HepG2 (cell line): ENCODE results near the gene ATP2B2. TPM values are rescaled to one million over a fixed set of nuclear protein-coding genes. Genes with fewer than 3 reads are reported as not detected.

Experiments
- ATAC-seq: fragments of 200-7000 bp; cut with Tn5 transposase; 3 replicates; pipeline ENCODE4 v1.9.1; 2020; ENCODE audit warnings: mild to moderate bottlenecking, moderate library complexity
- BruUV-seq: library from RNA; stranded (reverse); fragments of 400-500 nt; replicated peaks from 2 replicates; lab custom pipeline; 2021; lab: Mats Ljungman, UMichigan
- CTCF ChIA-PET: fragments of 300-600 bp; formaldehyde crosslinking; extraction: SDS; loops from one replicate; lab custom pipeline; 2021; ENCODE audit warnings: low total read pairs, inconsistent platforms, low intra/inter-chr PET ratio; lab: Yijun Ruan, JAX
- POLR2A ChIA-PET: fragments of 350-600 bp; sonication (Branson Sonifier 250); formaldehyde crosslinking; loops from one replicate; lab custom pipeline; 2020; ENCODE audit warnings: antibody characterized with exemption, inconsistent platforms; lab: Yijun Ruan, JAX
- DNase-seq: peaks from one replicate; pipeline ENCODE4 v3.0.0-alpha.2; 2015; ENCODE audit warnings: low spot score
- FAIRE-seq: peaks from 3 replicates; lab custom pipeline; 2011; peaks lifted over from hg19 to GRCh38; lab: Jason Lieb, UNC
- H2AFZ ChIP-seq: one replicate; pipeline ENCODE4 v1.6.1; 2011; ENCODE audit warnings: low read length, inconsistent platforms
- H3K27ac ChIP-seq: fragments of 300-600 bp; 3 replicates; pipeline ENCODE4 v1.8.0; 2011; ENCODE audit warnings: mixed run types, mild to moderate bottlenecking, mixed read lengths, low read length, inconsistent platforms; ENCODE audit not compliant: insufficient read depth; ENCODE audit errors: extremely low read length
- H3K27me3 ChIP-seq, 2 experiments: fragments of 200-600 bp in 1 of 2; 2 replicates in 1 of 2; 3 replicates in 1 of 2; pipeline versions ENCODE4 v1.6.0 to v1.8.0; 2011; ENCODE audit warnings: low read length in 2 of 2, mild to moderate bottlenecking in 2 of 2, moderate library complexity in 2 of 2, inconsistent platforms in 1 of 2; ENCODE audit not compliant: insufficient read depth in 2 of 2, control insufficient read depth in 1 of 2
- H3K36me3 ChIP-seq, 2 experiments: fragments of 200-600 bp in 1 of 2; replicated peaks in 1 of 2; 2 replicates in 1 of 2; 3 replicates in 1 of 2; pipeline versions ENCODE4 v1.5.1 to v1.8.0; 2011; ENCODE audit warnings: low read length in 2 of 2, inconsistent platforms in 1 of 2; ENCODE audit not compliant: insufficient read depth in 2 of 2, control insufficient read depth in 1 of 2
- H3K4me1 ChIP-seq: 2 replicates; pipeline ENCODE4 v1.5.1; 2012; ENCODE audit warnings: low read length, inconsistent platforms; ENCODE audit not compliant: insufficient read depth
- H3K4me2 ChIP-seq: 2 replicates; pipeline ENCODE4 v1.6.0; 2011; ENCODE audit warnings: low read depth, low read length, inconsistent platforms
- H3K4me3 ChIP-seq, 3 experiments: fragments of 200-600 bp in 1 of 3; sonication (generic), shearing (Covaris generic) in 1 of 3; replicated peaks in 1 of 3; 2 replicates each; pipeline ENCODE4 v1.5.1; 2011 to 2016; ENCODE audit warnings: low read length in 3 of 3, inconsistent platforms in 2 of 3, low read depth in 2 of 3, mild to moderate bottlenecking in 2 of 3, control low read depth in 1 of 3, mixed read lengths in 1 of 3; ENCODE audit not compliant: insufficient read depth in 1 of 3
- H3K79me2 ChIP-seq: one replicate; pipeline ENCODE4 v1.6.1; 2011; ENCODE audit warnings: low read length, inconsistent platforms; ENCODE audit not compliant: insufficient read depth
- H3K9ac ChIP-seq: 2 replicates; pipeline ENCODE4 v1.6.0; 2011; ENCODE audit warnings: mild to moderate bottlenecking, low read depth, low read length, inconsistent platforms; ENCODE audit not compliant: insufficient read depth
- H3K9me3 ChIP-seq: 2 replicates; pipeline ENCODE4 v1.5.1; 2012; ENCODE audit warnings: mild to moderate bottlenecking, low read length
- H4K20me1 ChIP-seq: 2 replicates; pipeline ENCODE4 v1.6.0; 2011; ENCODE audit warnings: inconsistent platforms, mild to moderate bottlenecking, low read length, moderate library complexity; ENCODE audit not compliant: insufficient read depth
- CHCHD3 ChIP-seq: sonication (generic); formaldehyde crosslinking; IDR thresholded peaks from 2 replicates; pipeline ENCODE4 v1.8.0; 2022; ENCODE audit warnings: mild to moderate bottlenecking, missing genetic modification reagents, moderate library complexity
- FOXA3 ChIP-seq: IDR thresholded peaks from 2 replicates; pipeline ENCODE4 v1.6.1; 2016; ENCODE audit warnings: missing genetic modification reagents, missing compliant biosample characterization
- FOXM1 ChIP-seq: sonication (generic); formaldehyde crosslinking; IDR thresholded peaks from 2 replicates; pipeline ENCODE4 v1.5.0; 2020; ENCODE audit warnings: missing genetic modification reagents
- JUN ChIP-seq: sonication (generic); formaldehyde crosslinking; IDR thresholded peaks from 2 replicates; pipeline ENCODE4 v1.4.0; 2020; ENCODE audit warnings: mild to moderate bottlenecking, missing genetic modification reagents
- MAF1 ChIP-seq: sonication (generic); formaldehyde crosslinking; IDR thresholded peaks from 2 replicates; pipeline ENCODE4 v1.5.0; 2020; ENCODE audit warnings: missing genetic modification reagents, borderline replicate concordance
- POLR2A ChIP-seq, 2 experiments: IDR thresholded peaks; 2 replicates each; pipeline ENCODE4 v1.6.1; 2011; ENCODE audit warnings: low read depth in 2 of 2, low read length in 2 of 2, mild to moderate bottlenecking in 1 of 2, moderate library complexity in 1 of 2; ENCODE audit not compliant: insufficient read depth in 1 of 2
- POLR2G ChIP-seq: fragments of 200-400 bp; formaldehyde crosslinking; IDR thresholded peaks from 2 replicates; pipeline ENCODE4 v1.6.1; 2018; ENCODE audit warnings: mild to moderate bottlenecking, low read depth, low read length, moderate library complexity
- RAD51 ChIP-seq: fragments of 450-650 bp; IDR thresholded peaks from 2 replicates; pipeline ENCODE4 v1.6.1; 2016; ENCODE audit warnings: borderline replicate concordance
- RBM22 ChIP-seq: fragments of 200-400 bp; formaldehyde crosslinking; optimal IDR thresholded peaks from 2 replicates; pipeline ENCODE3; 2017; ENCODE audit warnings: mild to moderate bottlenecking, low read length, moderate library complexity
- WGBS: methylation state at CpG from one replicate; pipeline ENCODE4 v1.1.6; 2017; ENCODE audit warnings: low lambda C conversion rate; 5-methylcytosine and 5-hydroxymethylcytosine counted together
- in situ Hi-C: cut with HindIII; loops from 2 replicates; pipeline ENCODE4 v1.10.0; 2017; ENCODE audit warnings: low pct_unique_long_range_greater_than_20kb; ENCODE audit not compliant: extremely low pct_ligation_motif_present
- intact Hi-C: fragments of 100-400 bp; cut with micrococcal nuclease; formaldehyde crosslinking; loops from one replicate; pipeline ENCODE4 v1.10.0; 2022; ENCODE audit not compliant: unreplicated experiment
- polyA plus RNA-seq, 8 experiments: library from polyadenylated mRNA; depleted of rRNA in 3 of 8; stranded (reverse) in 7 of 8; unstranded in 1 of 8; fragments of >200 nt; fragmentation: Illumina TruSeq in 4 of 8; extraction: Trizol in 4 of 8; gene quantifications; 2 replicates each; pipeline versions ENCODE4 v1.2.1 to v1.2.3, GENCODE V29; 2011 to 2016; ENCODE audit warnings: low read depth in 4 of 8, missing spikeins in 1 of 8, mixed read lengths in 1 of 8; ENCODE audit not compliant: insufficient read depth in 1 of 8
- total RNA-seq, 5 experiments: library from RNA; depleted of rRNA; stranded (reverse); fragments of >200 nt; fragmentation: Illumina TruSeq; extraction: Trizol; gene quantifications; 2 replicates each; pipeline ENCODE4 v1.2.3, GENCODE V29; 2016; ENCODE audit warnings: low read depth in 1 of 5
- TF ChIP-seq, protein P1 (sequence below): IDR thresholded peaks from 2 replicates; pipeline ENCODE4 v1.6.1; 2016; ENCODE audit warnings: mild to moderate bottlenecking
- TF ChIP-seq, protein P2 (sequence below): sonication (generic); formaldehyde crosslinking; IDR thresholded peaks from 2 replicates; pipeline ENCODE4 v1.9.0; 2021; ENCODE audit warnings: missing genetic modification reagents, borderline replicate concordance
- TF ChIP-seq, protein P3 (sequence below): IDR thresholded peaks from 2 replicates; pipeline ENCODE4 v1.6.1; 2016; ENCODE audit warnings: missing compliant biosample characterization, missing genetic modification reagents, borderline replicate concordance

Gene ATP2B2
- total and polyA plus RNA-seq, 2 of the 13 experiments (the other 11 are each of a cell fraction or from before 2014, with no cell fraction given): 1.5 to 2.3 TPM

DNA sequence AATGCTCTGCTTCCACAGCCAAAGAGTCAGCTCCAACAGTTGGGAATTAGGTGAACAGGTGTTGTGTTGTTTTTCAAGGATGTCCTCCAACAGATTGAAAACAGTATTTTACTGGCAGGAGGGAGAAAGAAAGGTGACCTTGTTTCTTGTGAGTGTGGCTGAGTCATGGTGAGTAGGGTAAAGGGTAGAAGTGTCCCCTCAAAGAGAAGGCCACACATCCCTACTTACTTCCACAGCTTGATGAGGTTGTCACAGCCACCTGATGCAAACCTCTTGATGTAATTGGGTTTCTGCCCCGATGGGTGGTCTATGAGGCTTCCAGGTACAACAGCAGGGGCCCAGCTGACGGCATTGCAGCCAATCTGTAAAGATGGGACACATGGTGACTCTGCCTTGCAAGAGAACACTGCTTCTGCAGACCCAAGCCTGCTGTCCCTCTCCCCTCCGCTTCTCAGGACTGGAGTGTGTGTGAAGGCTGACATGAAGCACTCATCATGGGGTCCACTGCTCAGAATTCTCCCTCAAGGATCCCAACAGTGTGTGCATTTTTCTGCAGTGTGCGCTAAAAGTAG lies 200.0 kb downstream of the ATP2B2 start:
- no peaks in the 10 kb centered on the region for H3K9me3 ChIP-seq
- H3K79me2 ChIP-seq: no peaks in the 10 kb centered on the region
- no peaks in the 10 kb centered on the region for H3K4me1 ChIP-seq
- DNase-seq: no peak
- no peak for TF ChIP-seq JUN (CRISPR knock-in tag)
- no peak; a peak in 1 of 4 replicates for TF ChIP-seq POLR2A (IDR thresholded peaks at IDR 0.05; ENCODE audit: insufficient read depth in 1 of 2, low read depth in 2 of 2, low read length in 2 of 2)
- TF ChIP-seq, protein P1, sequence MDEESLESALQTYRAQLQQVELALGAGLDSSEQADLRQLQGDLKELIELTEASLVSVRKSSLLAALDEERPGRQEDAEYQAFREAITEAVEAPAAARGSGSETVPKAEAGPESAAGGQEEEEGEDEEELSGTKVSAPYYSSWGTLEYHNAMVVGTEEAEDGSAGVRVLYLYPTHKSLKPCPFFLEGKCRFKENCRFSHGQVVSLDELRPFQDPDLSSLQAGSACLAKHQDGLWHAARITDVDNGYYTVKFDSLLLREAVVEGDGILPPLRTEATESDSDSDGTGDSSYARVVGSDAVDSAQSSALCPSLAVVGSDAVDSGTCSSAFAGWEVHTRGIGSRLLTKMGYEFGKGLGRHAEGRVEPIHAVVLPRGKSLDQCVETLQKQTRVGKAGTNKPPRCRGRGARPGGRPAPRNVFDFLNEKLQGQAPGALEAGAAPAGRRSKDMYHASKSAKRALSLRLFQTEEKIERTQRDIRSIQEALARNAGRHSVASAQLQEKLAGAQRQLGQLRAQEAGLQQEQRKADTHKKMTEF: no peak
- TF ChIP-seq CHCHD3 (CRISPR knock-in tag): no peak
- no peak for TF ChIP-seq FOXM1 (CRISPR knock-in tag)
- no peak for TF ChIP-seq RAD51
- TF ChIP-seq MAF1 (CRISPR knock-in tag): no peak
- ATAC-seq: no peak
- no peaks in the 10 kb centered on the region for H3K27me3 ChIP-seq
- no peak for FAIRE-seq
- no TSS peak for BruUV-seq
- no peak overlapping the region for H3K4me3 ChIP-seq
- no peak overlapping the region for H3K4me2 ChIP-seq
- H2AFZ ChIP-seq: no peak overlapping the region
- POLR2A ChIA-PET: interaction anchor here (1.1 kb wide), 1 partner anchor 11 kb away, joined by 5 read pairs; no protein-coding TSS in a partner anchor
- H4K20me1 ChIP-seq: peaks cover 6% of the 10 kb centered on the region
- in situ Hi-C loops: no loop called here
- intact Hi-C loops: no loop called here
- 90% methylated on average over 3 of the region's 4 CpGs for WGBS
- no peak overlapping the region for H3K9ac ChIP-seq
- H3K27ac ChIP-seq: no peak overlapping the region
- H3K36me3 ChIP-seq: peaks cover 48 to 92% of the 10 kb centered on the region in 2 experiments
- CTCF ChIA-PET: no interaction called here

DNA sequence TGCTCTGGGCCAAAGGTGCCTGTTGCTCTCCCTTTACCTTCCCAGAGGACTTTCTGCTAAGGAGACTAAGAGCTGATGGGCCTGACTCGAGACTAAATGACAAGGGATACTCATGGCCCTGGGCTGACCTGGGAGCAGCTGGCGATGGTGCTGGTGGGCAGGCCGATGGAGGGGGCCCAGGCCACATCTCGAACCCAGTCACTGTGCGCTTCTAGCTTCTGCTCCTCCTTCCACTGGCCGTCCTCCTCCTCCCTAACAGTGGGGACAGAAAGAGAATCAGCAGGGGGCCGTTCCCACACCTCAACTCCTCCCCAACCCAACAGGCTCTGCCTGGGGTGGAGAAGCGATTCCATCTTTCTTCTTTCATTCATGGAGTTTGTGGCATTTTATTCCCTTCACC lies 200.5 kb downstream of the ATP2B2 start:
- Histone ChIP-seq H3K27ac (no peak overlapping the region), H3K4me1 (no peaks in the 10 kb centered on the region), H2AFZ (no peak overlapping the region), H4K20me1 (peaks cover 10% of the 10 kb centered on the region), H3K4me2 (no peak overlapping the region), H3K36me3 (peaks cover 49 to 93% of the 10 kb centered on the region in 2 experiments), H3K9ac (no peak overlapping the region), H3K4me3 (no peak overlapping the region), H3K27me3 (no peaks in the 10 kb centered on the region), H3K79me2 (no peaks in the 10 kb centered on the region), H3K9me3 (no peaks in the 10 kb centered on the region)
- FAIRE-seq (no peak), DNase-seq (no peak), ATAC-seq (peak; percentile 2; the same call in 2 of the 3 replicates)
- intact Hi-C loops: no loop called here
- no TSS peak for BruUV-seq
- CTCF ChIA-PET: no interaction called here
- in situ Hi-C loops: no loop called here
- WGBS: 95% methylated on average over 8 of the region's 8 CpGs
- TF ChIP-seq, protein P2, sequence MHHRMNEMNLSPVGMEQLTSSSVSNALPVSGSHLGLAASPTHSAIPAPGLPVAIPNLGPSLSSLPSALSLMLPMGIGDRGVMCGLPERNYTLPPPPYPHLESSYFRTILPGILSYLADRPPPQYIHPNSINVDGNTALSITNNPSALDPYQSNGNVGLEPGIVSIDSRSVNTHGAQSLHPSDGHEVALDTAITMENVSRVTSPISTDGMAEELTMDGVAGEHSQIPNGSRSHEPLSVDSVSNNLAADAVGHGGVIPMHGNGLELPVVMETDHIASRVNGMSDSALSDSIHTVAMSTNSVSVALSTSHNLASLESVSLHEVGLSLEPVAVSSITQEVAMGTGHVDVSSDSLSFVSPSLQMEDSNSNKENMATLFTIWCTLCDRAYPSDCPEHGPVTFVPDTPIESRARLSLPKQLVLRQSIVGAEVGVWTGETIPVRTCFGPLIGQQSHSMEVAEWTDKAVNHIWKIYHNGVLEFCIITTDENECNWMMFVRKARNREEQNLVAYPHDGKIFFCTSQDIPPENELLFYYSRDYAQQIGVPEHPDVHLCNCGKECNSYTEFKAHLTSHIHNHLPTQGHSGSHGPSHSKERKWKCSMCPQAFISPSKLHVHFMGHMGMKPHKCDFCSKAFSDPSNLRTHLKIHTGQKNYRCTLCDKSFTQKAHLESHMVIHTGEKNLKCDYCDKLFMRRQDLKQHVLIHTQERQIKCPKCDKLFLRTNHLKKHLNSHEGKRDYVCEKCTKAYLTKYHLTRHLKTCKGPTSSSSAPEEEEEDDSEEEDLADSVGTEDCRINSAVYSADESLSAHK (CRISPR knock-in tag): no peak
- TF ChIP-seq POLR2G (0 out of 2 replicates have a peak, but pooled peaks have one; percentile 41), RBM22 (peak; percentile 14), POLR2A (IDR thresholded peaks at IDR 0.05; ENCODE audit: insufficient read depth in 1 of 2, low read depth in 2 of 2, low read length in 2 of 2) (peak in 1 of 2 experiments; percentile 53; a peak in 3 of 4 replicates), FOXA3 (CRISPR knock-in tag) (no peak)
- TF ChIP-seq, protein P3, sequence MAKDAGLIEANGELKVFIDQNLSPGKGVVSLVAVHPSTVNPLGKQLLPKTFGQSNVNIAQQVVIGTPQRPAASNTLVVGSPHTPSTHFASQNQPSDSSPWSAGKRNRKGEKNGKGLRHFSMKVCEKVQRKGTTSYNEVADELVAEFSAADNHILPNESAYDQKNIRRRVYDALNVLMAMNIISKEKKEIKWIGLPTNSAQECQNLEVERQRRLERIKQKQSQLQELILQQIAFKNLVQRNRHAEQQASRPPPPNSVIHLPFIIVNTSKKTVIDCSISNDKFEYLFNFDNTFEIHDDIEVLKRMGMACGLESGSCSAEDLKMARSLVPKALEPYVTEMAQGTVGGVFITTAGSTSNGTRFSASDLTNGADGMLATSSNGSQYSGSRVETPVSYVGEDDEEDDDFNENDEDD: no peak
- POLR2A ChIA-PET: interaction anchor here (1.1 kb wide), 1 partner anchor 14 kb away, joined by 3 read pairs; no protein-coding TSS in a partner anchor
